ENCODE data around the gene THBD.

The THBD gene

DNA sequence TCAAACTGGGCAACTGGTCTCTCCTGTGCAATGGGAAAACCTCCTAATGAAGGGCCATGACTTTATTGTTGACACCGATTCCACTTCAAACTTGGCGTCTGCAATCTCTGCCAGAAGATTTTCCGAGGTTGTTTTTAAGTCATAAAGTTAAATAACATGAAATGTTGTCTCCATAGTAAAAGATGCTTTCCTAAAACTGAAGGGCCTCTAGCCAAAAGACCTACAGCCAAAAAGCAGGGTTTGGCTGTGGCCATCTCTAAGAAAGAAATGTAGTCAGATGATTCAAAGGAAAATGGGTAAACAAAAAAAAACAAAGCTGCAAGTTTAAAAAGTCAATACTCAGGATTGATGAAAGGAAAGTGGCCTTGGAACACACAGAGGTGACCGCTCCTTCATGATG lies 22.5 kb upstream of the THBD start:
- Mint-ChIP-seq H3K27ac (no peak overlapping the region), H3K4me3 (no peak overlapping the region), H3K36me3 (ENCODE audit: low read depth) (no peaks in the 10 kb centered on the region), H3K9me3 (no peaks in the 10 kb centered on the region), H3K27me3 (ENCODE audit: low read depth, poor library complexity) (peaks cover 8% of the 10 kb centered on the region), H3K4me1 (peaks cover 13% of the 10 kb centered on the region)
- TF ChIP-seq, protein P1, sequence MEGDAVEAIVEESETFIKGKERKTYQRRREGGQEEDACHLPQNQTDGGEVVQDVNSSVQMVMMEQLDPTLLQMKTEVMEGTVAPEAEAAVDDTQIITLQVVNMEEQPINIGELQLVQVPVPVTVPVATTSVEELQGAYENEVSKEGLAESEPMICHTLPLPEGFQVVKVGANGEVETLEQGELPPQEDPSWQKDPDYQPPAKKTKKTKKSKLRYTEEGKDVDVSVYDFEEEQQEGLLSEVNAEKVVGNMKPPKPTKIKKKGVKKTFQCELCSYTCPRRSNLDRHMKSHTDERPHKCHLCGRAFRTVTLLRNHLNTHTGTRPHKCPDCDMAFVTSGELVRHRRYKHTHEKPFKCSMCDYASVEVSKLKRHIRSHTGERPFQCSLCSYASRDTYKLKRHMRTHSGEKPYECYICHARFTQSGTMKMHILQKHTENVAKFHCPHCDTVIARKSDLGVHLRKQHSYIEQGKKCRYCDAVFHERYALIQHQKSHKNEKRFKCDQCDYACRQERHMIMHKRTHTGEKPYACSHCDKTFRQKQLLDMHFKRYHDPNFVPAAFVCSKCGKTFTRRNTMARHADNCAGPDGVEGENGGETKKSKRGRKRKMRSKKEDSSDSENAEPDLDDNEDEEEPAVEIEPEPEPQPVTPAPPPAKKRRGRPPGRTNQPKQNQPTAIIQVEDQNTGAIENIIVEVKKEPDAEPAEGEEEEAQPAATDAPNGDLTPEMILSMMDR (IDR thresholded peaks at IDR 0.05), result no peak
- no peak for DNase-seq

DNA sequence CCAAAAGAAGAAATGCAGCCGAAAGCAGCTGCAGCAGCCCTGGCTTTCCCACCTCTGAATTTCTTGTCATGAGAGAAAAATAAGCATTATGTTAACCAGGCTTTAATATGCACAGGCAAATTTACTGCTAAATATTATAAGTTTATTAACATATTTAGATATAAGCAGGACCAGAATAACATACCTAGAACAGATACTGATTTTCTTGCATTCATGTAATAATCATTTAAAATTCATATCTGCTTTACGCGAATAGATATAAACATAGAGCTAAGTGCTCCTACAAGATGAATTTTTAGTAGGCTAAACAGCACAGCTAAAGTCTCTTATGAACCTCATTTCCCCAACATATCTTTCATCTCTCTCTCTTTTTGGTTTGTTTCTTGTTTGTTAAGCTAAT lies 21.9 kb upstream of the THBD start:
- Mint-ChIP-seq H3K9me3 (no peaks in the 10 kb centered on the region), H3K4me1 (peaks cover 13% of the 10 kb centered on the region), H3K36me3 (ENCODE audit: low read depth) (no peaks in the 10 kb centered on the region), H3K27ac (no peak overlapping the region), H3K4me3 (no peak overlapping the region), H3K27me3 (ENCODE audit: low read depth, poor library complexity) (peaks cover 12% of the 10 kb centered on the region)
- TF ChIP-seq, protein P1 (IDR thresholded peaks at IDR 0.05), result no peak
- no peak for DNase-seq

DNA sequence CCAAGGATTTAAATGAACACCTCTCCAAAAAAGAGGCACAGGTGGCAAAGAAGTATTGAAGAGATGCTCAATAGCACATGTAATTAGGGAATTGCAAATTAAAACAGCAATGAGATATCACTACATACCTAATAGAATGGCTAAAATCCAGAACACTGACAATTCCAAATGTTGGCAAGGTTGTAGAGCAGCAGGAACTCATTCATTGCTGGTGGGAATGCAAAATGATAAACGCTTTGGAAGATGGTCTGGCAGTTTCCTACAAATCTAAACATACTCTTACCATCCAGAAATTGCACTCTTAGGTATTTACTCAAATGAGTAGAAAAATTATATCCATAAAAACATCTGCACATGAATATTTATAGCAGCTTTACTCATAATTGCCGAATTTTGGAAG lies 19.6 kb upstream of the THBD start:
- Mint-ChIP-seq H3K36me3 (ENCODE audit: low read depth) (no peaks in the 10 kb centered on the region), H3K27ac (no peak overlapping the region), H3K4me1 (peaks cover 13% of the 10 kb centered on the region), H3K27me3 (ENCODE audit: low read depth, poor library complexity) (peaks cover 8% of the 10 kb centered on the region), H3K4me3 (no peak overlapping the region), H3K9me3 (no peaks in the 10 kb centered on the region)
- no peak for DNase-seq
- TF ChIP-seq, protein P1 (IDR thresholded peaks at IDR 0.05), result no peak

DNA sequence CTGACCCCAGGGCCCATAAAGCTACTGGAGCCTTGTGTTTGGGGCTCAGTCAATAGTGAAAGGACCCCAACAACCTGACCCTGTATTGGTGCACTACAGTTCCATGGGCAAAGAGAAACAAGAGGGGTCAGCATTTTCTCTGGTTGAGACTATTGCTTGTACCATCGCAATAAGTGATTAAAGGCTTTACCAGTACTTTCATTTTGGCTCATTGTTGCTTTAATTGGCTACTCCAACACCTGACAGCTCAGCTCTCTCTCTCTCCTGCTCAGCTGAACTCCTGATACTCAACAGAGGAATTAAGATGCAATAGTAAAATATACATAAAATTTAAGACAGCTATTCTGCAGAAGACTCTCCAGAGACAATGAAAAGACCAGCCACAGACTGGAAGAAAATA lies 18.8 kb upstream of the THBD start:
- H3K27me3 Mint-ChIP-seq (ENCODE audit: low read depth, poor library complexity), result peaks cover 8% of the 10 kb centered on the region
- H3K4me3 Mint-ChIP-seq, result no peak overlapping the region
- H3K9me3 Mint-ChIP-seq, result no peaks in the 10 kb centered on the region
- no peaks in the 10 kb centered on the region for H3K36me3 Mint-ChIP-seq (ENCODE audit: low read depth)
- peaks cover 13% of the 10 kb centered on the region for H3K4me1 Mint-ChIP-seq
- H3K27ac Mint-ChIP-seq, result no peak overlapping the region
- TF ChIP-seq, protein P1 (IDR thresholded peaks at IDR 0.05), result no peak
- DNase-seq, result no peak

DNA sequence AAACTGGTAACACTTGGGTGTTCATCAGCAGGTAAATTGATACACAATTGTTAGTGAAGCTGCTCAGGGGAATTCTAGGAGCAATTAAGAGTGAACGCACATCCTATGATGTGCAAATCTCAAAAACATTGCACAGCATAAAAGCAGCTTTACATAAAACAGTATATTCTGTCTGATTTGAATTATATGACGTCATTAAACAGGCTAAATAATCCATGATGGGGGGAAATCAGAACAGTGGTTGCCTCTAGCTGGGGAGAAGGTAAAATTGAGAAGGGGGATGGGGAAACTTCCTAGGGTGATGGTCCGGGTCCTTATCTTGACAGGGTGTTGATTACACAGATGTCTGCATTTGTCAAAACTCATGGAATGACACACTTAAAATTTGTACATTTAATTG lies 17.3 kb upstream of the THBD start:
- Mint-ChIP-seq H3K27me3 (ENCODE audit: low read depth, poor library complexity) (peaks cover 8% of the 10 kb centered on the region), H3K36me3 (ENCODE audit: low read depth) (no peaks in the 10 kb centered on the region), H3K27ac (no peak overlapping the region), H3K9me3 (no peaks in the 10 kb centered on the region), H3K4me3 (no peak overlapping the region), H3K4me1 (peaks cover under 1% of the 10 kb centered on the region)
- TF ChIP-seq, protein P1 (IDR thresholded peaks at IDR 0.05), result no peak
- no peak for DNase-seq

DNA sequence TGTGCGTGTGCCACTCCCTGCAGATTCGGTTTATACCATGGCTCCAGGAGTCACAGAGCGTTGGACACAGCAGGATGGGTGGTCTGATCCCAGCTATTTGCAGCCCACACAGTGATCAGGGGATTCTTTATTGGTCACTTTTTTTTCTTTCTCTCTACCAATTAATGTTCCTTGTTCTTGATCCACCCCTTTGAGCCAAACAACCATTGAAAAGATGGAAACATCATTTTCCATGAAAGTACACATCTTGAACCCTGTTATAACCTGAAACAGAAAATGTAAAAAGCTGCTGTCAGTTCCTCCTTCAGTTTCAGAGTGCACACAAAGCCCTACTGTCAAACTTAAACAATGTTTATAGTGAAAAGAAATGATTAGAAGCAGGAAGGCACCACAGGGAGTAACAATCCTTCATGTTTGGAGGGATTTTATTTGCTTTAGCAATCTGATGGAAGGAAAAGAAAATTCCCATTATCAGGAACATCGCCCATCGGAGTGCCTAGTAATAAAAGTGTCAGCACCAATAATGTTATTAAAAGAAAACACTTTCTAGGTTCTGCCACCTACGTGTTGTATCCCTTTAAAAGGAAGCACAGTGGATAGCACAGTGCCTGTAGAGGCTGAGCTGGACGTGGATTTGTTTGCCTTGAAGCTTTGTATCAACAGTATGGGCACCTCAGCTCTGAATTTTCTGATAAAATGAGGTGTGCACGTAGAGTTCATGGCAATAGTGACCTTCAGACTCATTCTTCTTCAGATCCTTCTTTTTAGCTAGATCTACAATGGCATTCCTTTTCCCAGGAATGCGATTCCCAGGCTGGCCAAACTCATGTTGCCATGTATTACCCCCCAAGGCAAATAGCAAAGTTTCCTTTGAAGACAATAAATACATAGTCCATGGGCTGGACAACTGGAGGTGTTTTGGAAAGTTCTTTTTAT lies 16.1 kb upstream of the THBD start:
- peaks cover 10% of the 10 kb centered on the region for H3K27me3 Mint-ChIP-seq (ENCODE audit: low read depth, poor library complexity)
- DNase-seq, result no peak
- no peaks in the 10 kb centered on the region for H3K4me1 Mint-ChIP-seq
- H3K27ac Mint-ChIP-seq, result no peak overlapping the region
- no peaks in the 10 kb centered on the region for H3K36me3 Mint-ChIP-seq (ENCODE audit: low read depth)
- H3K4me3 Mint-ChIP-seq, result no peak overlapping the region
- H3K9me3 Mint-ChIP-seq, result no peaks in the 10 kb centered on the region
- TF ChIP-seq, protein P1 (IDR thresholded peaks at IDR 0.05), result no peak

Data from nephron progenitor cell (in vitro differentiated cells).